Measurements from ENCODE around the gene CYP46A1.
A peak's percentile ranks its signal among the peaks of the same experiment; 100 is the strongest.

The CYP46A1 gene

DNA sequence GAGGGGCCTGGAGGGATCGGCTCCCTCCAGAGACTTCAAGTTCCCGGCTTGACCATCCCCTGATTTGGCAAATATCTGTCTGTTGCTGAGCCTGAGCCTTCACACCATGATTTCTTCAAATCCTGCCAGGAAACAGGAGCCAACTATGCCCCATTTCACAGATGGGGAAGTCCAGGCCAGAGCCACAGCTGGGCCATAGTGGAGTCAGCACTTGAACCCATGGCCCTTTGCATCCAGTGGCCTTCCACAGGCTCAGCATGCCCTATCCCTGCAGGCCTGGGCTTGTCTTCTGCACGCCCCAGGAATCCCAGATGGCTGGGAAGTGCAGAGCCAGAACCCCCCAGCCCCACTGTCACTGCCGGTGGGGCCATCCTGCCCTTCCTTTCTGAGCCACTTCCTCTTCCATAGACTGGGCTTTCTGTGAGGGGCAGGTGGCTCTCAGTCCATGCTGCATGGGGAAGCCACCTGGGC lies 44.9 kb downstream of the CYP46A1 start:
- no peak for DNase-seq (ENCODE audit: low spot score)
- TF ChIP-seq, protein P1, sequence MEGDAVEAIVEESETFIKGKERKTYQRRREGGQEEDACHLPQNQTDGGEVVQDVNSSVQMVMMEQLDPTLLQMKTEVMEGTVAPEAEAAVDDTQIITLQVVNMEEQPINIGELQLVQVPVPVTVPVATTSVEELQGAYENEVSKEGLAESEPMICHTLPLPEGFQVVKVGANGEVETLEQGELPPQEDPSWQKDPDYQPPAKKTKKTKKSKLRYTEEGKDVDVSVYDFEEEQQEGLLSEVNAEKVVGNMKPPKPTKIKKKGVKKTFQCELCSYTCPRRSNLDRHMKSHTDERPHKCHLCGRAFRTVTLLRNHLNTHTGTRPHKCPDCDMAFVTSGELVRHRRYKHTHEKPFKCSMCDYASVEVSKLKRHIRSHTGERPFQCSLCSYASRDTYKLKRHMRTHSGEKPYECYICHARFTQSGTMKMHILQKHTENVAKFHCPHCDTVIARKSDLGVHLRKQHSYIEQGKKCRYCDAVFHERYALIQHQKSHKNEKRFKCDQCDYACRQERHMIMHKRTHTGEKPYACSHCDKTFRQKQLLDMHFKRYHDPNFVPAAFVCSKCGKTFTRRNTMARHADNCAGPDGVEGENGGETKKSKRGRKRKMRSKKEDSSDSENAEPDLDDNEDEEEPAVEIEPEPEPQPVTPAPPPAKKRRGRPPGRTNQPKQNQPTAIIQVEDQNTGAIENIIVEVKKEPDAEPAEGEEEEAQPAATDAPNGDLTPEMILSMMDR (IDR thresholded peaks at IDR 0.05; ENCODE audit: extremely low read depth, missing control alignments), result no peak

DNA sequence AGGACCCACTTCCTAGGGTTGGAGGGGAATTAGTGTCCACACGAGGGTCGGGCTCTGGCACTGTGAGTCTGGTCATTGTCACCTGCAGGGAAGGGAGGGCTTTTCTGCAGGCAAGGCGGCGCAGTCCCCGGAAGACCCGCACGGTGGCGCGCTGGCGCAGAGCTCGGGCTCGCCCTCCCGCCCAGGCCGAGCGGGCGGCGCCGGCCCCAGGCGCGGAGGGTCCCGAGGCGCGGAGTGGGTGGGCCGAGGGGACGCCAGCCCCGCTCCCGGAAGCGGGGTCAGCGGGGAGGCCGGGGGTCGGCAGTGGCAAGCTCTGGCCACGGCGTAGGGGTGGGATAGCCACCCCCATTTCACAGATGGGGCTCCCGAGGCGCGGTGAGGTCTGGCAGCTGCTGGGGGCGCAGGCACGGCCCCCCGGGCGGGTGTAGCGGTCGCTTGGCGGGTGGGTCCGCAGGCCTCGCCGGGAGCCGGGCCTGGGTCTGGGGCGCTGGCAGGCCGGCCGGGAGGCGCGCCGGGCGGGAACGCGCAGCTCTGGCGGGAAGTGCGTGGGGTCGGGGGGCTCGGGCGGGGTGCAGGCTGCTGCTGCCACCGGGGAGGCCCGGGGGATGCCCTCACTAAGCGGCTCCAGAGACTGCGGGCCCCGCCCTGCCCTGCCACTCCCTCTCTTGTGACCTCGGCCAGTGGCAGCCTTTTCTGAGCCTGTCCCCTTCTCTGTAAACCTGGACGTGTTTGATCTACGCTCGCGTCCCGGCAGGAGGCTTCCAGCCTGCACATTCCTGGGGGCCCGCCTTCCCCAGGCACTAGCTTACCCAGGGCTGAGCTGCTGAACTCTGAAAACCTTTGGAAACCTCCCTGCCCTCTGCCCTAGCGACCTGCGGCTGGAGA lies 46.1 kb downstream of the CYP46A1 start:
- TF ChIP-seq, protein P1 (IDR thresholded peaks at IDR 0.05; ENCODE audit: extremely low read depth, missing control alignments), result peak; percentile 71
- peak; percentile 93 for DNase-seq (ENCODE audit: low spot score)

DNA sequence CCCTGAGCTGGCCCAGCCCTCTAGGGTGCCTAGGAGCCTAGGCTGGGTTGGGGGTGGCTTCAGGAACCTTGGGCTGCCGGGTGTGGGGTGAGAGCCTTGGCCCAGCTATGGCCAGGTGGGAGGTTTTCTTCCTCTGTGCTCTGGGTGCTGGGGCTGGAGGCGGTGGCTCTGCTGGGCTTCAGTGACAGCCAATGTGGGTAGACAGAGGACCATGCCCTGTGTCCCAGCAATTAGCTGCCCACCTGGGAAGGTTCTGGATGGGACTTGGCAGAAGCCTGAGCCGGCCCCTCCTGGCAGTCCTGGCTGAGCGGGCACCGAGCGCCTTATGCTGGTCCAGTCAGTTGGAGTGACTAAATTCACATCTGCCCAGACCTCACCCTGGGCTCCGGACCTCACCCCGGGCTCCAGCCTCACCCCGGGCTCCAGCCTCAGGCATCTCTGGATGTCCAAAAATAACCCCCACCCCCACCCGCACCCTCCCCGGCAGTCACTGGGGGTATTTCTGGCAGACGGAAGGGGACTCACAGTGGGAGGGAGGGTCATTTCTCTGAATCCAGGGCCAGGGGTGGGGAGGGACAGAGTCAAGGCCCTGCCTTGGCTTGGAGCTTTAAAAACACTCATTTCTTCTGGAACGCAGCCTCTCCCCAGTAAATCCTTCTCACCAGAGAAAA lies 46.9 kb downstream of the CYP46A1 start:
- TF ChIP-seq, protein P1 (IDR thresholded peaks at IDR 0.05; ENCODE audit: extremely low read depth, missing control alignments), result no peak

DNA sequence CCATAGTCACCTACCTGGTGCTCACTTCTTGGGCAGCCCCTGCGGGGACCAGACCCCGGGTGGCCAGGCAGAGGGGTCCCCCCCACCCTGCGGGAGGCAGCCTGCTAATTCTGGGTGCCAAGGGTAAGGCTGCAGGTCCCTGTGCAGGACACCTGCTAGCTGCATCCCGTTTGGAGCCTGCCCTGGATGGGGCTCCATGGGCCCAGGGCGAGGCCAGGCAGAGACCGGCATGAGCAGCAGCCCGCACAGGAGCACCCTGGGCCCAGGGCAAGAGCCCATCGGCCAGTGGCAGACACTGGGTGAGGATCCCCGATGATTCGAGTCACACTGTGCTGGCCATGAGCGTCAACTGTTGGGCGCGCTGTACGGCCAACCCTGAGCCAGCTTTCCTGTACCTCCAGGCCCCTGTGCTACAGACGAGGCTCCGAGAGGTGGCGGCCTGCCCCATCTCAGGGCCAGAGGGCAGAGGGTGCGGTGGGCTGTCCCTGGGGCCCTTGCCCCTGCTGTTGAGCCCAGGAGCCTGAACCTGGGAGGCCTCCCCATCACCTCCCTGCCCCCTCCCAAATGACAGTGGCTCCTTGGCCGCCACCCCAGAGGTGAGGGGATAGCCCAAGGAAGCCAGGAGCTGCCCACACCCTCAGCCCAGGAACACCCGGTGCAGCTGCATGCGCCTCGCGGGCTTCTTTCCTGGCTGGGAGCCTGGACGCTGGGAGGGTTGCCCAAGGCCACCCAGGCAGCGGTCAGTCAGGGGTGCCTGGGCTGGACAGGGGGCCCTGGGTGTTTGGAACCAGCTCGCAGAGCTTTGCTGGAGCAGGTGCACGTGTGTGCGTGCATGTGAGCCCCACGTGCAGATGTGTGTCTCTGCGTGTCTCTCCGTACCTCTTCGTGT lies 47.7 kb downstream of the CYP46A1 start:
- TF ChIP-seq, protein P1 (IDR thresholded peaks at IDR 0.05; ENCODE audit: extremely low read depth, missing control alignments), result no peak
- DNase-seq (ENCODE audit: low spot score), result no peak

More for the DNA sequence above, 46.9 kb downstream of the CYP46A1 start:
- no peak for DNase-seq (ENCODE audit: low spot score)

DNA sequence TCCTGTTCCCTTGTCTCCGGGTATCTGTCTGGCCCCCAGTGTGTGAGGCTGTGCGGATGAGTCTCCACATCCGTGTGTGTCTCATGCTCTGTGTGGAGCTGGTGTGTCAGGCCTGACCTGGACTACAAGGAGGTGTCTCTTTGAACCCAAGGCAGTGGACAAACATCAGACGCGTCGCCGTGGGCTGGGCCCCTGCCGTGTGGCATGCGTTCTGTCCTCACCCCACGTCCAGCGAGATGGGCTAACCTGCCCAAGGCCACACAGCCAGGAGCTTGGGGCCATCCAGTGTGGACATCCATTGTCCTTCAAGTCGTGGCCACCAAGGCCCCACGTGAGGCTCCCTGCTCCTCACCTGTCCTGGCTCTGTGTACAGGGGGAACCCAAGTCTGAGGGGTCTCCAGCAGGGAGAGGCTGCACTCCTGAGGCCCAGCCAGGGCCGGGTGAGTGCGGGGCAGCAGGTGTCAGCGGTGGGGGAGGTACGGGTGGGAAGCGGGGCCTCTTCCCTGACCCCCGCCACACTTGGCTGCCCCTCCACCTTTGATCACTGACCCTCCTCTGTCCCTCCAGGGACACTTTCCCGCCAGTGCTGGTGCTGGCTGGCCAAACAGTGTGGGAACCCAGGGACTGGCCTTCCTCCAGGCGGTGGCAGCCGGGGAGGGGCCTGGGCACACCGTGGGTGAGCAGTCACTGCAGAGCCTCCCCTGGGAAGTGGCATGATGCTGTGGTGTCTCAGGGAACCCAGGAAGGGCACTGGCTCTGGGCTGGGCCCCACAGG lies 48.5 kb downstream of the CYP46A1 start:
- no peak for DNase-seq (ENCODE audit: low spot score)
- TF ChIP-seq, protein P1 (IDR thresholded peaks at IDR 0.05; ENCODE audit: extremely low read depth, missing control alignments), result no peak

DNA sequence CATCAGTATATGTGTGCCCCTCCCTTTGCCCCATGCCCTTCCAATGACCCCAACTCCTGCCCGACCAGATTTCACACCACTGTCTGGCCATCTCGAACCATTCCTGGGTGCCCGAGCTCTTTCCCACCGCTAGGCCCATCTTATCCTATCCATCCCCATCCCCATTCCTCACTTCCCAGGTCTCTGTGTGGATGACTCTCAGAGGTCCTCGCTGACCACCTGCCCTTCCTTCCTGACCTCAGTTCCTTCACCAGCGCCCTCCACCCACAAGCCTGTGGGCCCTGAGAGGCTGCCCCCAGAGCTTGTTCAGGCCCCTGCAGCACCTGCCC lies 49.1 kb downstream of the CYP46A1 start:
- TF ChIP-seq, protein P1 (IDR thresholded peaks at IDR 0.05; ENCODE audit: extremely low read depth, missing control alignments), result no peak
- DNase-seq (ENCODE audit: low spot score), result no peak

All from GM20000 (cell line).